Activated CD4-positive, alpha-beta T cell treated with anti-CD3 and anti-CD28 coated beads, Interleukin-2, amount 50 U/mL, for 1 hour (primary cell): ENCODE results near the gene MLX.
"Not testable (repeated sequence)": the region's sequence is repeated elsewhere in the genome, so short reads cannot be mapped to it uniquely, and the experiment has no call there.

ENCODE experiments used
- DNase-seq: peaks from one replicate; pipeline ENCODE4 v3.0.0-alpha.2; 2020

The MLX gene

GRCh38 chr17:42536372-42537155 is 30.3 kb upstream of the MLX start:
- peak; percentile 59 for DNase-seq

DNA sequence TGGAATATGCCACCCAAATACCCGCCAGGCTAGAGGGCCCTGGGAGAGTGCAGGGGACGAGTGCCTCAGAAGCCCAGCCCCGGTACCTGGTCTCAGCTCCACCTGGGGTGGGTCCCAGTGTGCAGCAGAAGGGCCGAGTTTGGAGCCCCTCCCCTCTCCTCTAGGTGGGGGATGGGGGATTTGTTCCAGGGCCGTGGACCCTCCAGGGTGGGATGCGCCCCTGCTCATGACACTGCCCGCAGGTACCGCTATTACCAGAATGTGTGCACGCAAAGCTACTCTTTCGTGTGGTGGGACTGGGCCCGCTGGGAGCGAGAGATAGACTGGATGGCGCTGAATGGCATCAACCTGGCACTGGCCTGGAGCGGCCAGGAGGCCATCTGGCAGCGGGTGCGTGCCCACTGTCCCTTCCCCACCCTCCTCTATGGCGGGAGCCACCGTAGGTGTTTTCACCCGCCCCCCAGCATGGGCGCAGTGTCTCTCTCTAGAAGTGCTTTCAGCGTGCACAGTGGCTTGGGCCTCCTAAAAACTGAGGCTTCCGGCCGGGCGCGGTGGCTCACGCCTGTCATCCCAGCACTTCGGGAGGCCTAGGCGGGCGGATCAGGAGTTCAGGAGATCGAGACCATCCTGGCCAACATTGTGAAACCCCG is 29.6 kb upstream of the MLX start:
- DNase-seq: no peak

- DNase-seq: no peak
Measured at GRCh38 chr17:42537826-42538451, 29.0 kb upstream of the MLX start.

DNA sequence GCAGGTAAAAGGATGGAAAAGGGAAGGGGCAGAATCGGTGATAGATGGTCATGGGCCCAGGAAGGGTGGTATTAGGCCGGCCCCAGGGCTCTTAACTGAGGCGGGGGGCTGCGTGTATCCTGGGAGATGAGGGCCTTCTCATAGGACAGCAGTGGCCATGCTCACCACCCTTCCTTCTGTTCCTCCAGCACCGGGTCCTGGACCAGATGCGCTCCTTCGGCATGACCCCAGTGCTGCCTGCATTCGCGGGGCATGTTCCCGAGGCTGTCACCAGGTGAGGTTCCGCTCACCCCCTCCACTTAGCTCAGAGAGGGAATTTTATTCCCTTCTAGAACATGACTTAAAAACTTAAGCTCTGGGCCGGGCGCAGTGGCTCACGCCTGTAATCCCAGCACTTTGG is 28.4 kb upstream of the MLX start:
- DNase-seq: no peak

DNA sequence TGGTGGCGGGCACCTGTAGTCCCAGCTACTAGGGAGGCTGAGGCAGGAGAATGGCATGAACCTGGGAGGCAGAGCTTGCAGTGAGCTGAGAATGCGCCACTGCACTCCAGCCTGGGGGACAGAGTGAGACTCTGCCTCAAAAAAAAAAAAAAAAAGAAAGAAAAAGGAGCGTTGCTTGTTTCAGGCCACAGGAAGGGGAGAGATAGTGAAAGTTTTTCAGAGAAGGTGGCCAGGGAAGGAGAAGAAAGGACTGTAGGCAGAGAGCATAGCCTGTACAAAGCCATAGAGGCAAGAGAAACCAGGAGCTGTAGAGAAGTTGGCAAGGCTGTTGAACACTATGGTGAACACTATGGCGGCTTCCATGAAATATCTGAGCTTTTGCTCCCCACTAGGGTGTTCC is 26.3 kb upstream of the MLX start:
- DNase-seq: not testable (repeated sequence)

GRCh38 chr17:42541041-42541833 is 25.7 kb upstream of the MLX start:
- DNase-seq: no peak

GRCh38 chr17:42543190-42544079 is 23.5 kb upstream of the MLX start:
- no peak for DNase-seq

DNA sequence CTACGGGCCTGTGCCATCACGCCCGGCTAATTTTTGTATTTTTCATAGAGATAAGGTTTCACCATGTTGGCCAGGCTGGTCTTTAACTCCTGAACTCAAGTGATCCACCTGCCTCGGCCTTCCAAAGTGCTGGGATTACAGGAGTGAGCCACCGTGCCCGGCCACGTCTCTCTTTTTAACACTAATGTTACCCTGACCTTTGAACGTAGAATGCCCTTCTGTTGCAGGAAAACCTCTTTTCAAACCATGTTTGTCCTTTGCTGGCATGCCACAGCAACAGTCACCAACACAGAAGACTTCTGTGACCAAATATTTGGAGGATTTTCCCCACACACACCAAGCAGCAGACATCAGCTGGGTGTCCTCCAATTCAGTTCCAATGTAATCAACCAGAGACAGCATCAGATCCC is 22.0 kb upstream of the MLX start:
- DNase-seq: no peak

- DNase-seq: not testable (repeated sequence)
Measured at GRCh38 chr17:42545755-42546505, 21.0 kb upstream of the MLX start.

DNA sequence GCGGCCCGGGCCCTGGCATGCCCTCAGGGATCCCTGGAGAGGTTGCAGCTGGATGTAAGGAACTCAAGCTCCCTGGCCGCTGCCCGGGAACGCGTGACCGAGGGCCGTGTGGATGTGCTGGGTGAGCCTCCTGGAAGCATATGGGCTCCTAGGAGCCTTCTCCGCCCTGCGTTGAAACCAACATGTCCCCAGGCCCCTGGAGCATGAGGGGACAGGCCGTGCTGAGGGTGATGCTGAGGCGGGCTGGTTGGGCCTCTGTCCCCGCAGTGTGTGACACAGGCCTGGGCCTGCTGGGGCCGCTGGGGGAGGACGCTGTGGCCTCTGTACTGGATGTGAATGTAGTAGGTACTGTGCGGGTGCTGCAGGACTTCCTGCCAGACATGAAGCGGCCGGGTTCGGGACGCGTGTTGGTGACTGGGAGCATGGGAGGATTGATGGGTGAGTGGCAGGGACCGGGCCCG is 19.9 kb upstream of the MLX start:
- DNase-seq: no peak

- no peak for DNase-seq
Measured at GRCh38 chr17:42547698-42548069, 19.2 kb upstream of the MLX start.

GRCh38 chr17:42548070-42548837 is 18.6 kb upstream of the MLX start:
- DNase-seq: peak; percentile 81

DNA sequence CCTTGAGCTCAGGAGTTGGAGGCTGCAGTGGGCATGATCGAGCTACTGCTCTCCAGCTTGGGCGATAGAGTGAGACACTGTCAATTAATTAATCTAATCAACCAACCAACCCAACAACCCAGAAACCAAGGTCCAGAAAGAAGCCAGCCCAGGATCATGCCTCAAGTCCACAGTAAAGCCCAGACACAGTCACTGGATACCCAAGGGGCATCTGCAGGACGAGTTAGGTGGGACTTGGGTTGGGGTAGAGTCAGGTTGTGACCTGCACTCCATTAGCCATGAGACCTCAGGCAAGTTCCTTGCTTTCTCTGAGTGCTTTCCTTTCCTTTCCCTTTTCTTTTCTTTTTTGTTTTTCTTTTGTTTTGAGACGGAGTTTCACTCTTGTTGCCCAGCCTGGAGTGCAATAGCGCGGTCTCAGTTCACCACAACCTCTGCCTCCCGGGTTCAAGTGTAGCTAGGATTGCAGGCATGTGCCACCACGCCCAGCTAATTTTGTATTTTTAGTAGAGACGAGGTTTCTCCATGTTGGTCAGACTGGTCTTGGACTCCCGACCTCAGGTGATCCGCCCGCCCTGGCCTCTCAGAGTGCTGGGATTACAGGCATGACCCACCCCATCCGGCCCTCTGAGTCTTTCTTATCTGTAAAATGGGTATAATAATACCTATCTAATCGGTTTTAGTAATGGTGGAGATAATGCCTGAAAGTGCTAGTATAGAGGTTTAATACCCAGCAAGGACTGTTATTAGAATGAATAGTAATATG is 17.7 kb upstream of the MLX start:
- DNase-seq: no peak

- not testable (repeated sequence) for DNase-seq
Measured at GRCh38 chr17:42552736-42553135, 14.2 kb upstream of the MLX start, which contains the start of gene HSD17B1. Gene HSD17B1, plus strand, starts transcription at chr17:42552923. Its CDS starts 11 bp downstream, at chr17:42552934.

DNA sequence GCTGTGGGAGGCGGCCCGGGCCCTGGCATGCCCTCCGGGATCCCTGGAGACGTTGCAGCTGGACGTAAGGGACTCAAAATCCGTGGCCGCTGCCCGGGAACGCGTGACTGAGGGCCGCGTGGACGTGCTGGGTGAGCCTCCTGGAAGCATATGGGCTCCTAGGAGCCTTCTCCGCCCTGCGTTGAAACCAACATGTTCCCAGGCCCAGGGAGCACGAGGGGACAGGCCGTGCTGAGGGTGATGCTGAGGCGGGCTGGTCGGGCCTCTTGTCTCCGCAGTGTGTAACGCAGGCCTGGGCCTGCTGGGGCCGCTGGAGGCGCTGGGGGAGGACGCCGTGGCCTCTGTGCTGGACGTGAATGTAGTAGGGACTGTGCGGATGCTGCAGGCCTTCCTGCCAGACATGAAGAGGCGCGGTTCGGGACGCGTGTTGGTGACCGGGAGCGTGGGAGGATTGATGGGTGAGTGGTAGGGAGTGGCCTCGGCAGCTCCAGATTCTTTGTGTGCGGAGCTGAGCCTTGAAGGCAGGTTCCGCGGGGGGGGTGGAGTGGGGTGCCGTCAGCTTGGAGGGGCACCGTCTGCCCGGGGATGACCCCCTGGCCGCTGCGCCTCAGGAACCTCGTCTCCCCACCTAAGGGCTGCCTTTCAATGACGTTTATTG is 13.6 kb upstream of the MLX start:
- DNase-seq: no peak

GRCh38 chr17:42553866-42554249 is 13.0 kb upstream of the MLX start:
- DNase-seq: no peak

- DNase-seq: peak; percentile 59
Measured at GRCh38 chr17:42554250-42555121, 12.4 kb upstream of the MLX start.

DNA sequence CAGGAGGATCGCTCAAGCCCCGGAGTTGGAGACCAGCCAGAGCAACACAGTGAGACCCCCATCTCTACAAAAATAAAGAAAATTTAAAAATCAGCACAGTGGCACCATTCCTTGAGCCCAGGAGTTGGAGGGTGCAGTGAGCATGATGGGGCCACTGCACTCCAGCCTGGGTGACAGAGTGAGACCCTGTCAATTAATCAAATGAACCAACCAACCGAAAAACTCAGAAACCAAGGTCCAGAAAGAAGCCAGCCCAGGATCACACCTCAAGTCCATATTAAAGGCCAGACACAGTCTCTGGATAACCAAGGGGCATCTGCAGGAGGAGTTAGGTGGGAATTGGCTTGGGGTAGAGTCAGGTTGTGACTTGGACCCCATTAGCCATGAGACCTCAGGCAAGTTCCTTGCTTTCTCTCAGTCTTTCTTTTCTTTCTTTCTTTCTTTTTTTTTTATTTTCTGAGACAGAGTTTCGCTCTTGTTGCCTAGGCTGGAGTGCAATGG is 11.7 kb upstream of the MLX start:
- no peak for DNase-seq
